Hypothalamus (tissue), 51 donors: Measurements from ENCODE around the gene DOLPP1.

ENCODE experiments used
- DNase-seq, 51 donors: peaks; one replicate each; lab custom pipeline; 2025; lab: John Stamatoyannopoulos, UW

Gene DOLPP1

GRCh38 chr9:129093602-129094386, 12.9 kb downstream of the DOLPP1 start:
- no peak for DNase-seq

GRCh38 chr9:129094387-129095169, 13.7 kb downstream of the DOLPP1 start:
- DNase-seq = no peak

- DNase-seq = no peak
Measured at GRCh38 chr9:129095170-129095667, 14.3 kb downstream of the DOLPP1 start.

GRCh38 chr9:129095908-129096307, 15.0 kb downstream of the DOLPP1 start:
- DNase-seq = no peak

- no peak for DNase-seq
Measured at GRCh38 chr9:129097671-129098306, 16.9 kb downstream of the DOLPP1 start.

- no peak for DNase-seq
Measured at GRCh38 chr9:129098328-129098727, 17.4 kb downstream of the DOLPP1 start.

GRCh38 chr9:129100383-129101169, 19.7 kb downstream of the DOLPP1 start:
- DNase-seq = no peak

GRCh38 chr9:129101279-129101678, 20.4 kb downstream of the DOLPP1 start:
- DNase-seq = no peak

- no peak for DNase-seq
Measured at GRCh38 chr9:129102095-129102525, 21.2 kb downstream of the DOLPP1 start.

- peak in 17 of 51 donors; percentile 8 to 40 (median 20) for DNase-seq
Measured at GRCh38 chr9:129102791-129103594, 22.1 kb downstream of the DOLPP1 start.

GRCh38 chr9:129103595-129103965, 22.7 kb downstream of the DOLPP1 start:
- no peak for DNase-seq

- no peak for DNase-seq
Measured at GRCh38 chr9:129104051-129104450, 23.1 kb downstream of the DOLPP1 start.

GRCh38 chr9:129105857-129106694, 25.2 kb downstream of the DOLPP1 start:
- no peak for DNase-seq

GRCh38 chr9:129107651-129108050, 26.7 kb downstream of the DOLPP1 start:
- DNase-seq = no peak

- DNase-seq = no peak
Measured at GRCh38 chr9:129108083-129108804, 27.3 kb downstream of the DOLPP1 start.

- no peak for DNase-seq
Measured at GRCh38 chr9:129108805-129109536, 28.1 kb downstream of the DOLPP1 start.

GRCh38 chr9:129109537-129109903, 28.6 kb downstream of the DOLPP1 start:
- DNase-seq = no peak
